Measurements from ENCODE around the gene AK9.

Gene AK9

DNA sequence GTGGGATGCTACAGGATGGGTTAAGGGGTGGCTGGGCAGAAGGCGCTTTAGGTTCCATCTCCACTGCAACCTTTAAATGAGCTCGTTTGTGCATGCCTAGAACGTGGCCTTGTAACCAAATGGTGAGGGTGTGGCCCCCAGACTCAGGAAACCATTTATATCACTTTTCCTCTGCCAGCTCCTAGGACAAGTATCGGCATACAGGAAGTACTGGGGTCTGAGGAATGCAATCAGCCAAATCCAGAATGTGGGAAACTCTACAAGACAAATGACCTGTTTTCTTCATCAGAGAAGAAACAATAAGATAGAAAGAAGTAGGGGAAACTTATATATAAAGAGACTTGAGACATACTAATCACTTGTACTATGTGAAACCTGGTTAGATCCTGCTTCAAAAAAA lies 21.2 kb downstream of the AK9 start:
- H3K27me3 ChIP-seq (ENCODE audit: low read depth, low read length) = no peaks in the 10 kb centered on the region
- H3K27ac ChIP-seq (ENCODE audit: low read length) = no peak overlapping the region
- no peaks in the 10 kb centered on the region for H3K9me3 ChIP-seq (ENCODE audit: control insufficient read depth in 1 of 2, low read length in 2 of 2)
- H3K4me1 ChIP-seq (ENCODE audit: control insufficient read depth in 1 of 2, insufficient read depth in 2 of 2, low read length in 2 of 2) = no peaks in the 10 kb centered on the region
- H3K4me3 ChIP-seq (ENCODE audit: low read depth in 1 of 2, low read length in 2 of 2) = no peak overlapping the region
- peaks cover 0 to 9% of the 10 kb centered on the region in 2 donors for H3K36me3 ChIP-seq (ENCODE audit: control insufficient read depth in 1 of 2, insufficient read depth in 2 of 2, low read length in 2 of 2)

DNA sequence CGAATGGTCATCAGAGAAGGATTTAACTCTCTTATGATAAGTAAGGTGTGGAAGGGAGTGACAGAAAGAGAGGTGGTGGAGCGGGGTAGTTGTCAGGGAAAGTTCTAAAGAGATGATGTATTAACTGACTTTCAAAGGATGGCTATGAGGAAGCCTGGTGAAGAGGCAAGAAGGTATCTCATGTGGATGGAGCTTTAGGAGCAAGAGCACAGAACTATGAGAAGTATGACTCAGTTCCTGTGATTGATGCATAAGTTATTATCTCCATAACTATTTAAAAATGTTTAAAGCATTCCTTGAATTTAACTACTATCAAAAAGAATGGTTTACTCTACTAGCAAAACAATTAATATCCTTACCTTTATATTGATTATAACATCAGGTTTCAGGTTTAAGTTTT lies 28.8 kb downstream of the AK9 start:
- H3K4me3 ChIP-seq (ENCODE audit: low read depth in 1 of 2, low read length in 2 of 2) = no peak overlapping the region
- no peak overlapping the region for H3K27ac ChIP-seq (ENCODE audit: low read length)
- H3K36me3 ChIP-seq (ENCODE audit: control insufficient read depth in 1 of 2, insufficient read depth in 2 of 2, low read length in 2 of 2) = no peaks in the 10 kb centered on the region
- no peaks in the 10 kb centered on the region for H3K9me3 ChIP-seq (ENCODE audit: control insufficient read depth in 1 of 2, low read length in 2 of 2)
- no peaks in the 10 kb centered on the region for H3K4me1 ChIP-seq (ENCODE audit: control insufficient read depth in 1 of 2, insufficient read depth in 2 of 2, low read length in 2 of 2)
- no peaks in the 10 kb centered on the region for H3K27me3 ChIP-seq (ENCODE audit: low read depth, low read length)

DNA sequence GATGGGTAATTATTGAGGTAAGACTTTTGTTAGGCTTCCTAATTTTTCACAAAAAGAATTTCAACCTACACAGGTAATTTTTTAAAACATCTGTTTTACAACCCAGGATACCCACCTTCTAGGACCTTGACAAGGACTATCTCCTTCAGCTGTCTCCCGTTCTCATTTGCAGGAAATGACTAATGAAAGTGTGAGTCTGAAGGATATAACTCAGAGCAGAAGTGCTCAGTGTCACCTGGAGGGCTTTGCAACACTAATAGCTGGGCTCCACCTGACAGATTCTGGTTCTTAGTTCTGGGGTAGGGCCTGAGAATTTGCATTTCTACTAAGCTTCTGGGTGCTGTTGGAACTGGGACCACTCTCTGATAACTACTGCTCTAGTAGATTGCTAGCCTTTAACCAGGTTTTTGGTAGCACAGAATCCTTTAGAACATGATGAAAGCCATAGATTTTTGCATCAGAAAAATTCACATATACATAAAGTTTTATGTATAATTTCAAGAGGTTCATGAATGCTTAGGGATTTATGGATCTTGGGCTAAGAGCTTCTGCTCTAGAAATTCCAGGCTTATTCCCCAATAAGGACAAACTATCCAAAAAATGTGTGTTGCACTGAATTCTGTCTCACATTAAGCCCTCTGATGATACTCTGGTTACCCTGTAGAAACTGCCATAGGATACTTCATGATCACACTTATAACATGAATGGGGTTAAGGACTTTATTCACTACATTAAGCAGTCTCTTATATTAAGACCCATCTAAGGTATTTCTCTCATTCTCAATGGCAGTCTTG lies 30.3 kb downstream of the AK9 start:
- Histone ChIP-seq H3K36me3 (ENCODE audit: control insufficient read depth in 1 of 2, insufficient read depth in 2 of 2, low read length in 2 of 2) (no peaks in the 10 kb centered on the region), H3K4me1 (ENCODE audit: control insufficient read depth in 1 of 2, insufficient read depth in 2 of 2, low read length in 2 of 2) (no peaks in the 10 kb centered on the region), H3K9me3 (ENCODE audit: control insufficient read depth in 1 of 2, low read length in 2 of 2) (no peaks in the 10 kb centered on the region), H3K27me3 (ENCODE audit: low read depth, low read length) (no peaks in the 10 kb centered on the region), H3K27ac (ENCODE audit: low read length) (no peak overlapping the region), H3K4me3 (ENCODE audit: low read depth in 1 of 2, low read length in 2 of 2) (no peak overlapping the region)

DNA sequence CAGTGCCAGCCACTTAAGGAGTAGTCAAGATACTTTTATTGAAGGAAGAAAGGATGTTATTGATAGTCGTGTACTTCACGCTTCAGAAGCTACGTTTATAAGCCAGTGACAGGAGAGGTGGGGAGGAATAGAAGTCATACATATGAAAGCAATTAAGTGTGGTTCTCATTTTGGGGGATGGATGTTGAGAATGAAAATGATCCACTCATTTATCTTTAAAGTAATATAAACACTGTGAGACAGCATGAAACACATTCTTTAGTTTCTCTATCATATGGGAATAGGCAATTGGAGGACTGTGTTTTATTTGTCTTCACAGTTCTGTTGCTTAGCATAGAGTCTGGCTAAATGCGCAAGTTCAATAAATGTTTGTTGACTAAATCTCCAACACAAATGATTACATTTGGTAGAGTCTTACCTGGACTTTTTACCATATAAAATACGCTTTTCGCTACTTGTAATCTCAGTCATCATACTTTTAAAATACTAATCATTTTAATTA lies 35.2 kb downstream of the AK9 start:
- H3K27me3 ChIP-seq (ENCODE audit: low read depth, low read length) = no peaks in the 10 kb centered on the region
- H3K4me1 ChIP-seq (ENCODE audit: control insufficient read depth in 1 of 2, insufficient read depth in 2 of 2, low read length in 2 of 2) = no peaks in the 10 kb centered on the region
- peaks cover 0 to 3% of the 10 kb centered on the region in 2 donors for H3K36me3 ChIP-seq (ENCODE audit: control insufficient read depth in 1 of 2, insufficient read depth in 2 of 2, low read length in 2 of 2)
- H3K4me3 ChIP-seq (ENCODE audit: low read depth in 1 of 2, low read length in 2 of 2) = no peak overlapping the region
- H3K27ac ChIP-seq (ENCODE audit: low read length) = no peak overlapping the region
- H3K9me3 ChIP-seq (ENCODE audit: control insufficient read depth in 1 of 2, low read length in 2 of 2) = no peaks in the 10 kb centered on the region

DNA sequence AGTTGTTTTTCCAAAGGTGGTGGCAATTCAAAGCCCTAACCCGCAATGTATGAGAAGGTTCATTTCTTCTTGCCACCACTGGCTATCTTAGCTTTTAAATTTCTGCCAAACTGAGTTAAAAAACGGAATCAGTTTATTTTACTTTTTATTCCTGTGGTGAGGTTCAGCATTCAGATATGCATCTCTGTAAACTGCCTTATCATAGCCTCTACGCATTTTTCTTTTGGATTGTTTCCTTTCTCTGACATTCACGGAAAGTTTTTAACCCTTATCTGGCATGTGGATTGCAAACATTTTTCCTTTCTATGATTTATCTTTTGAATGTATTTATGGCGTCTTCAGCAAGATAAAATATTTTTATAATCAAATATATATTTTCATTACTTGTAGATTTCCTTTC lies 37.7 kb downstream of the AK9 start:
- Histone ChIP-seq H3K27me3 (ENCODE audit: low read depth, low read length) (no peaks in the 10 kb centered on the region), H3K36me3 (ENCODE audit: control insufficient read depth in 1 of 2, insufficient read depth in 2 of 2, low read length in 2 of 2) (peaks cover 0 to 3% of the 10 kb centered on the region in 2 donors), H3K4me3 (ENCODE audit: low read depth in 1 of 2, low read length in 2 of 2) (no peak overlapping the region), H3K4me1 (ENCODE audit: control insufficient read depth in 1 of 2, insufficient read depth in 2 of 2, low read length in 2 of 2) (no peaks in the 10 kb centered on the region), H3K27ac (ENCODE audit: low read length) (no peak overlapping the region), H3K9me3 (ENCODE audit: control insufficient read depth in 1 of 2, low read length in 2 of 2) (no peaks in the 10 kb centered on the region)

DNA sequence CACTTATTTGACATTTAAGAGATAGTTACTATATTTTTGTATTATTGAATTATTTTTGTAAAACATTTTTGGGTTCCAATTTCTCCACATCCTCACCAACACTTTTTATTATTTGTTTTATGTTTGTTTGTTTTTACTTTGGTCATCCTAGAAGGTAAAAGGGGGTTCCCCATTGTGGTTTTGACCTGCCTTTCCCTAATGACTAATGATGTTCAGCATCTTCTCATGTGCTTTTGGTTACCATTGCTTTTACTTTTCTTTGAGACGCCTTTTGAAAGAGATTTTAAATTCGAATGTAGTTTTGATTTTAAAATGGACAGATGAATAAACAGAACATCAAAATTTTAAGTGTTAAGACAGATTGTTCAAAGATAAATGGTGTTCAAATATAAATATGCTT lies 46.9 kb downstream of the AK9 start:
- H3K9me3 ChIP-seq (ENCODE audit: control insufficient read depth in 1 of 2, low read length in 2 of 2) = no peaks in the 10 kb centered on the region
- H3K4me3 ChIP-seq (ENCODE audit: low read depth in 1 of 2, low read length in 2 of 2) = no peak overlapping the region
- peaks cover 0 to 24% of the 10 kb centered on the region in 2 donors for H3K36me3 ChIP-seq (ENCODE audit: control insufficient read depth in 1 of 2, insufficient read depth in 2 of 2, low read length in 2 of 2)

DNA sequence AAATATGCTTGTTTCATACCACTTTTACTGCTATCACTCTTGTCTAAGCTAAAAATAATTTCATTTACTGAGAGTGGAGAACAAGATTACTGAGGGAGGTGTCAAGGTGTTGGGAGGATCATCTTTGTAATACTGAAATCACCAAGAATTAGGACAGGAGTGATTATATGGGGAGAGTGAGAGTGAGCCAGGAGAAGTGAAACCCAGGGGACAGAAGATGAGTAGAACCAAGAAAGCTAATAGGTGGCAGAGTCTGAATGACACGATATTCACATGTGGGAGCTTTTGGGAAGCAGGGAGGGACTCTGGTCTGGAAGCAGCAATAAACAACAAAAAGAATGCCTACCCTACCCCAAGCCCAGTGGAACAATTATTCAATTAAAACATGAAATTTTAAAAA lies 58.6 kb downstream of the AK9 start:
- Histone ChIP-seq H3K9me3 (ENCODE audit: control insufficient read depth in 1 of 2, low read length in 2 of 2) (no peaks in the 10 kb centered on the region), H3K36me3 (ENCODE audit: control insufficient read depth in 1 of 2, insufficient read depth in 2 of 2, low read length in 2 of 2) (peaks cover 0 to 19% of the 10 kb centered on the region in 2 donors), H3K27me3 (ENCODE audit: low read depth, low read length) (no peaks in the 10 kb centered on the region), H3K4me3 (ENCODE audit: low read depth in 1 of 2, low read length in 2 of 2) (no peak overlapping the region), H3K4me1 (ENCODE audit: control insufficient read depth in 1 of 2, insufficient read depth in 2 of 2, low read length in 2 of 2) (no peaks in the 10 kb centered on the region), H3K27ac (ENCODE audit: low read length) (no peak overlapping the region)

More for the DNA sequence above, 46.9 kb downstream of the AK9 start:
- H3K27me3 ChIP-seq (ENCODE audit: low read depth, low read length) = no peaks in the 10 kb centered on the region
- H3K4me1 ChIP-seq (ENCODE audit: control insufficient read depth in 1 of 2, insufficient read depth in 2 of 2, low read length in 2 of 2) = no peaks in the 10 kb centered on the region
- no peak overlapping the region for H3K27ac ChIP-seq (ENCODE audit: low read length)

DNA sequence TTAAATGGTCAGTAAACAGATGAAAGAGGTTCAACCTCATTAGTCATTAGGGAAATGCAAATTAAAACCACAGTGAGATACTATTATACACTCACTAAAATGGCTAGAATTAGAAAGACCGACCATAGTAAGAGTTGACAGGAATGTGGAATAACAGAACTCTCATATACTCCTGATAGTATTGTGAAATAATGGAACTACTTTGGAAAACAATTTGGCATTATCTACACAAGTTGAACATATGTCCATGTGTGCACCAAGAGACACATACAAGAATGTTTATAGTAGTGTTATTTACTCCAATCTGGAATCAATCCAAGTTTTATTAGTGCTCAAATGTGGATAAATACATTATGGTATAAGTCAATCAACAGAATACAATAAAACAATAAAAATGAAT lies 59.6 kb downstream of the AK9 start:
- H3K4me3 ChIP-seq (ENCODE audit: low read depth in 1 of 2, low read length in 2 of 2) = no peak overlapping the region

DNA sequence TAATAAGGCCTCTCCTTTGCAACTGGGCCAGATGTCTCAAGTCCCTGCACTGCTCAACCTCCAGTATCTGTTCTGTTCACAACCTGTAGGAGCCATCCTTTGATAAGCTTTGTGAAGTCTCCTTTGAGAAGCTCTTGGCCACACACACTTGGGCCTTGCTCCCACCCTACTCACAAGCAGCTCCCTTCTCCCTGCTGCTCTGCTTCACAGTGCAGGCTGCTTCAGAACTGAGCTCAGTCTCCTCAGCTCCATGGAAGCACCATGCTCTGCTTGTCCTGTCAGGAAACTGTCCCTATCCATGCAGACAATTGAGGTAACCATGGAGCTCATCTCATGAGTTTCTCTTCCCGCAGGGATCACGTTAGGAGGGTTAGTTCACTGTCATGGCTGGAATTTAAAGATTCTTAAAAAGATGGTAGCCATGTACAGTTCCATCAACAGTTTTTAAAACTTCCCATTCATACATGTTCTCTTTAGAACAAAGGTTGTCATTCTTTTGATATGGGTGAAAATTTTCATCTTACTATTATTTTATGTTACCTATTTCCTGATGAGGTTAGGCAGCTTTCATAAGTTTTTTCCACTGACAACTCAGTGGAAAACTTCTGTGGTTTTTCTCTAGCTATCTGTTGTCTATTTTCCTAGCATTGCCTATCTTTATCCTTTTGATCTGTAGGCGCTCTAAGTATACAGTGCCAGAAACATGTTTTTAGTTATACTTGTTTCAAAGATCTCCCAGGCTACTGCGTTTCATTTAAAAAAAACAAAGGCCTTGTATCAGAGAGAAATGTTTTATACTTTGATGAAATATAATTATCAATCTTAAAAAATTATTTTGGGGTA lies 62.6 kb downstream of the AK9 start:
- H3K4me1 ChIP-seq (ENCODE audit: control insufficient read depth in 1 of 2, insufficient read depth in 2 of 2, low read length in 2 of 2) = no peaks in the 10 kb centered on the region
- H3K27ac ChIP-seq (ENCODE audit: low read length) = no peak overlapping the region
- no peaks in the 10 kb centered on the region for H3K27me3 ChIP-seq (ENCODE audit: low read depth, low read length)
- no peak overlapping the region for H3K4me3 ChIP-seq (ENCODE audit: low read depth in 1 of 2, low read length in 2 of 2)
- peaks cover 0 to 14% of the 10 kb centered on the region in 2 donors for H3K36me3 ChIP-seq (ENCODE audit: control insufficient read depth in 1 of 2, insufficient read depth in 2 of 2, low read length in 2 of 2)
- peaks cover 0 to 8% of the 10 kb centered on the region in 2 donors for H3K9me3 ChIP-seq (ENCODE audit: control insufficient read depth in 1 of 2, low read length in 2 of 2)

More for the DNA sequence above, 59.6 kb downstream of the AK9 start:
- no peaks in the 10 kb centered on the region for H3K27me3 ChIP-seq (ENCODE audit: low read depth, low read length)
- no peak overlapping the region for H3K27ac ChIP-seq (ENCODE audit: low read length)
- H3K4me1 ChIP-seq (ENCODE audit: control insufficient read depth in 1 of 2, insufficient read depth in 2 of 2, low read length in 2 of 2) = no peaks in the 10 kb centered on the region
- H3K36me3 ChIP-seq (ENCODE audit: control insufficient read depth in 1 of 2, insufficient read depth in 2 of 2, low read length in 2 of 2) = peaks cover 0 to 19% of the 10 kb centered on the region in 2 donors
- peaks cover 0 to 3% of the 10 kb centered on the region in 2 donors for H3K9me3 ChIP-seq (ENCODE audit: control insufficient read depth in 1 of 2, low read length in 2 of 2)

DNA sequence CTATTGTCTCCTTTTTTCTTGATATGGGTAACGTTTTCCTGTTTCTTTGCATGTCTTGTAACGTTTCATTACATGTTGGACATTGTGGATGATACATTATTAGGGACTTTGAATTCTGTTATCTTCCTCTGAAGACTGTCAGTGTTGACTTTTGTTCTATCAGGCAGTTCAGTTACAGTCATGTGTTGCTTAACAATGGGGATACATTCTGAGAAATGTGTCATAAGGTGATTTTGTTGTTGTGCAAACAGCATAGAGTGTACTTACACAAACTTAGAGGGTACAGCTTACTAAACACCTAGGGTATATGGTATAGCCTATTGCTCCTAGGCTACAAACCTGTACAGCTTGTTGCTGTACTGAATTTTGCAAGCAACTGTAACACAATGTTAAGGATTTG lies 64.7 kb downstream of the AK9 start:
- Histone ChIP-seq H3K36me3 (ENCODE audit: control insufficient read depth in 1 of 2, insufficient read depth in 2 of 2, low read length in 2 of 2) (no peaks in the 10 kb centered on the region), H3K27ac (ENCODE audit: low read length) (no peak overlapping the region), H3K4me1 (ENCODE audit: control insufficient read depth in 1 of 2, insufficient read depth in 2 of 2, low read length in 2 of 2) (no peaks in the 10 kb centered on the region), H3K9me3 (ENCODE audit: control insufficient read depth in 1 of 2, low read length in 2 of 2) (peaks cover 0 to 8% of the 10 kb centered on the region in 2 donors), H3K27me3 (ENCODE audit: low read depth, low read length) (no peaks in the 10 kb centered on the region), H3K4me3 (ENCODE audit: low read depth in 1 of 2, low read length in 2 of 2) (no peak overlapping the region)

DNA sequence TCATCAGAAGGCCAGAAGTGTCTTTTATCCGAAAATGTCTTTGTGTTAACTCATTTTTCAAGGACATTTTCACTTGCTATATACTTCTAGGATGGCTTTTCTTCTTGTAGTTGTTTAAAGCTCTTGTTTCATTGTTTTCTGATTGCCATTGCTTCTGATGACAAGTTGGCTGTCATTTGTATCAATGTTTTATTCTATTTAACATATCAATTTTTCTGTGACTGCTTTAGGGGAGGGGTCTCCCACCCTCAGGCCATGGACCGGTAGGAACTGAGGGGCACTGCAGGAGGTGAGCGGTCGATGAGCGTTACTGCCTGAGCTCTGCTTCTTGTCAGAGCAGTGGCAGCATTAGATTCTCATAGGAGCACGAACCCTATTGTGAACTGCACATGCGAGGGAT lies 65.8 kb downstream of the AK9 start:
- H3K27ac ChIP-seq (ENCODE audit: low read length) = no peak overlapping the region
- H3K36me3 ChIP-seq (ENCODE audit: control insufficient read depth in 1 of 2, insufficient read depth in 2 of 2, low read length in 2 of 2) = no peaks in the 10 kb centered on the region
- no peak overlapping the region for H3K4me3 ChIP-seq (ENCODE audit: low read depth in 1 of 2, low read length in 2 of 2)
- no peaks in the 10 kb centered on the region for H3K4me1 ChIP-seq (ENCODE audit: control insufficient read depth in 1 of 2, insufficient read depth in 2 of 2, low read length in 2 of 2)
- no peaks in the 10 kb centered on the region for H3K27me3 ChIP-seq (ENCODE audit: low read depth, low read length)
- H3K9me3 ChIP-seq (ENCODE audit: control insufficient read depth in 1 of 2, low read length in 2 of 2) = peaks cover 0 to 8% of the 10 kb centered on the region in 2 donors

Measured in muscle layer of duodenum (tissue), 2 donors.